ENCODE measurements around the gene MUC3A. TPM values are rescaled to one million over a fixed set of nuclear protein-coding genes. Genes with fewer than 3 reads are reported as not detected.
A peak's percentile ranks its signal among the peaks of the same experiment; 100 is the strongest.
"Not testable (repeated sequence)": the region's sequence is repeated elsewhere in the genome, so short reads cannot be mapped to it uniquely, and the experiment has no call there.

Gene MUC3A
- total RNA-seq, 6 donors from 2014 or later = 0.30 to 3.1 (median 0.94) TPM

DNA sequence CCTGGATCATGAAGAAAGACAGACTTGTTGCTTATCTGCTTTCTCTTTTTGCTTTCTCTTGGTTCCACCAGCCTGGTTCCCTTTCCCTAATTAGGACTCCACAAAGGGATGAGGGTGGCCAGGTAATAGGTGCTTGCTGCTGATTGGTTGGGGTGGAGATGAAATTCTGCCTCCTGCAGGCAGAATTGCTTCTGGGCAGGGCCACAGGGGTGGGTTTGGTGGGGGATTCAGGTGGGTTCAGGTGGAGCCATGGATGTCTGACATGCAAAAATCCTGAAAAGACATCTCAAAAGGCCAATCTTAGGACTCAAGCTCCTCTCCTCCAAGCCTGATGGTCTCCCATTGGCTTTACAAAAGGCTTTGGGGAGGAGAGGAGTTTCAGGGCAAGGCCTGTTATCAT is 28.3 kb upstream of the MUC3A start:
- no peak overlapping the region for H3K27ac ChIP-seq
- ATAC-seq (ENCODE audit: low FRiP score in 2 of 2) (no peak), DNase-seq (no peak)
- H3K27me3 ChIP-seq = no peaks in the 10 kb centered on the region
- H3K4me1 ChIP-seq = peaks cover 0 to 9% (median 0%) of the 10 kb centered on the region in 4 donors
- no peaks in the 10 kb centered on the region for H3K36me3 ChIP-seq
- no peak overlapping the region for H3K4me3 ChIP-seq
- no peaks in the 10 kb centered on the region for H3K9me3 ChIP-seq
- TF ChIP-seq EP300 (IDR thresholded peaks at IDR 0.05) = no peak
- TF ChIP-seq POLR2A (IDR thresholded peaks at IDR 0.05) = no peak
- no peak for TF ChIP-seq POLR2AphosphoS5 (IDR thresholded peaks at IDR 0.05)
- TF ChIP-seq CTCF (IDR thresholded peaks at IDR 0.05) = no peak

DNA sequence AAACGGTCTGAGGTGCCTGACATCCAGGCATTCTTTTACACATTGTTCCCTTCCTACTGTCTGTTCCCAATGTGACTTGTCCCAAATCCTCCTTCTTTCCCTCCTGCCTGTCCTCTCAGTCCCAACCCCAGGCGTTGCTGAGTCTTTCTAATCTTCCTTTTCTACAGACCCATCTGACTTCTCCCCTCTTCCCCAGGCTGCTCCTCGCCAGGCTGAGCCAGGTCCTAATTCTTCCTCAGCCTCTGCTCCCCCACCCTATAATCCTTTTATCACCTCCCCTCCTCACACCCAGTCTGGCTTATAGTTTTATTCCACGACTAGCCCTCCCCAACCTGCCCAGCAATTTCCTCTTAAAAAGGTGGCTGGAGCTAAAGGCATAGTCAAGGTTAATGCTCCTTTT is 25.7 kb upstream of the MUC3A start:
- H3K36me3 ChIP-seq; H3K9me3 ChIP-seq; H3K27me3 ChIP-seq; ATAC-seq (ENCODE audit: low FRiP score in 2 of 2); DNase-seq; H3K4me1 ChIP-seq; H3K27ac ChIP-seq: not testable (repeated sequence)
- 48 to 55% methylated on average over 4 of the region's 4 CpGs for WGBS, 2 donors
- H3K4me3 ChIP-seq = peak overlapping the region in 1 of 4 donors; percentile 21

DNA sequence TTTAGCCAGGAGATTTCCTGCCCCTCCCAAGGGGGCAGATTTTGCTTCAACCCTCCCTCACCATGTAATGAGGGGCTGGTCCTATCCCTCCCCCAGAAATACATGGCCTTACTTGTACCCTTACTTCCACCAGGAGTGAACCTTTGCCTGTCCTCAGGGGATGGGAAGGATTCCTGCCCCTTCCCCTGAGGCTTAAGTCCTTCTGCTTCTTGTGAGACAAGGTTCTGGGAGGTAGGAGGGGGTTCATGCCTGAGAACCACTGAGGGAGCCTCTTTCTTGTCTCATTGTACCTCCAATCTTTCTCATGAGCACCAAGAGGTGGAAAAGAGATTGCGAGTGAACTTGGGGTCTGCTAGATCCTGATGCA is 19.5 kb upstream of the MUC3A start:
- ATAC-seq (ENCODE audit: low FRiP score in 2 of 2) = no peak
- Histone ChIP-seq H3K27ac (peak overlapping the region in 3 of 4 donors; percentile 2 to 37 (median 11)), H3K36me3 (no peaks in the 10 kb centered on the region), H3K27me3 (no peaks in the 10 kb centered on the region), H3K4me3 (no peak overlapping the region), H3K9me3 (no peaks in the 10 kb centered on the region), H3K4me1 (no peaks in the 10 kb centered on the region)
- WGBS, 2 donors = 94 to 96% methylated on average over 1 of the region's 1 CpG
- TF ChIP-seq CTCF (IDR thresholded peaks at IDR 0.05) = no peak
- TF ChIP-seq EP300 (IDR thresholded peaks at IDR 0.05) = no peak
- no peak for TF ChIP-seq POLR2AphosphoS5 (IDR thresholded peaks at IDR 0.05)
- no peak for TF ChIP-seq POLR2A (IDR thresholded peaks at IDR 0.05)
- DNase-seq = no peak

DNA sequence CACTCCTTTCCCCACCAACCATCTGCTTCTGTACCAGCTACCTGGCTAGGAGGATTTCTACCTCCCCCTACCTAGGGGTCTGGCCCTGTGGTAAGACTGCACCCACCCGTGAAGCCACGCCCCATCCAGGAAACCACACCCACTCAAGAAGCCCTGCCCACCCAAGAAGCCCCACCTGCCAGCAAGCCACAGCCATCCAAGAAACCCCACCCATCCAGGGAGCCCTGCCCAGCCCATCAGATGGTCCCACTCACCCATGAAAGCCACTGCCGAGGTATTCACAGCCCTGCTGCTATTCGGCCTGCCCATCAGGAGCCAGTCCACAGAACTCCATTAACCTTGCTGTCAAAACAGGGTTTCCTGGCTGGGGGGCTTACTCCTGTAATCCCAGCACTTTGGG is 15.6 kb upstream of the MUC3A start:
- Histone ChIP-seq H3K27ac (no peak overlapping the region), H3K4me1 (no peaks in the 10 kb centered on the region), H3K4me3 (no peak overlapping the region), H3K27me3 (no peaks in the 10 kb centered on the region), H3K36me3 (no peaks in the 10 kb centered on the region), H3K9me3 (no peaks in the 10 kb centered on the region)
- TF ChIP-seq POLR2AphosphoS5 (IDR thresholded peaks at IDR 0.05) = no peak
- ATAC-seq (ENCODE audit: low FRiP score in 2 of 2) (no peak), DNase-seq (no peak)
- 52 to 70% methylated on average over 4 of the region's 4 CpGs for WGBS, 2 donors

DNA sequence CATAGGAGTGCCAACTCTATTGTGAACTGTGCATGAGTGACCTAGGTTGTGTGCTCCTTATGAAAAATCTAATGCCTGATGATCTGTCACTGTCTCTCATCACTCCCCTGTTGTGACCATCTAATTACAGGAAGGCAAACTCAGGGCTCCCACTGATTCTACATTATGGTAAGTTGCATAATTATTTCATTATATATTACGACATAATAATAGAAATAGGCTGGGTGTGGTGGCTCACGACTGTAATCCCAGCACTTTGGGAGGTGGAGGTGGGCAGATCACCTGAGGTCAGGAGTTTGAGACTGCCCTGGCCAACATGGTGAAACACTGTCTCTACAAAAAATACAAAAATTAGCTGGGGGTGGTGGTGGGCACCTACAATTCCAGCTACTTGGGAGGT is 14.0 kb upstream of the MUC3A start:
- H3K4me1 ChIP-seq; ATAC-seq (ENCODE audit: low FRiP score in 2 of 2); H3K9me3 ChIP-seq; H3K27ac ChIP-seq; DNase-seq; H3K4me3 ChIP-seq; H3K27me3 ChIP-seq; H3K36me3 ChIP-seq: not testable (repeated sequence)
- 50 to 57% methylated on average over 2 of the region's 2 CpGs for WGBS, 2 donors

- H3K27me3 ChIP-seq; H3K36me3 ChIP-seq; H3K9me3 ChIP-seq; H3K27ac ChIP-seq; H3K4me1 ChIP-seq; H3K4me3 ChIP-seq; ATAC-seq (ENCODE audit: low FRiP score in 2 of 2); DNase-seq: not testable (repeated sequence)
- 91 to 93% methylated on average over 7 of the region's 7 CpGs for WGBS, 2 donors
Measured at GRCh38 chr7:100936167-100936566, 13.2 kb upstream of the MUC3A start.

- ATAC-seq (ENCODE audit: low FRiP score in 2 of 2) (no peak), DNase-seq (no peak)
- Histone ChIP-seq H3K9me3 (no peaks in the 10 kb centered on the region), H3K36me3 (no peaks in the 10 kb centered on the region), H3K4me1 (peaks cover 0 to 10% (median 7%) of the 10 kb centered on the region in 4 donors), H3K27ac (peak overlapping the region in 3 of 4 donors; percentile 21 to 42 (median 23)), H3K4me3 (peak overlapping the region in 1 of 4 donors; percentile 6), H3K27me3 (no peaks in the 10 kb centered on the region)
- WGBS, 2 donors = 50 to 52% methylated on average over 9 of the region's 9 CpGs
- TF ChIP-seq CTCF (IDR thresholded peaks at IDR 0.05) (no peak), EP300 (IDR thresholded peaks at IDR 0.05) (no peak), POLR2AphosphoS5 (IDR thresholded peaks at IDR 0.05) (no peak), POLR2A (IDR thresholded peaks at IDR 0.05) (no peak)
Measured at GRCh38 chr7:100942045-100942774, 7.1 kb upstream of the MUC3A start.

Data from upper lobe of left lung (tissue), 6 donors.